AG04449 (cell line): ENCODE results near the gene DNPEP.
A peak's percentile ranks its signal among the peaks of the same experiment; 100 is the strongest.

Experiments
- CTCF ChIA-PET: fragments of 350-600 bp; formaldehyde crosslinking; extraction: SDS; loops from one replicate; lab custom pipeline; 2021; ENCODE audit warnings: antibody characterized with exemption; lab: Yijun Ruan, JAX
- POLR2A ChIA-PET: fragments of 400-600, 350-600 bp; formaldehyde crosslinking; extraction: SDS; loops from one replicate; lab custom pipeline; 2020; ENCODE audit warnings: antibody characterized with exemption, inconsistent platforms; lab: Yijun Ruan, JAX
- DNase-seq: peaks from one replicate; pipeline ENCODE4 v3.0.0-alpha.2; 2010; ENCODE audit warnings: low read depth, low spot score
- H3K4me3 ChIP-seq: 2 replicates; pipeline ENCODE4 v1.5.1; 2011; ENCODE audit warnings: low read depth, mild to moderate bottlenecking, control low read depth, low read length
- TF ChIP-seq, protein P1 (sequence below): IDR thresholded peaks from one replicate; pipeline ENCODE4 v1.5.1; 2011; ENCODE audit warnings: mild to moderate bottlenecking, moderate library complexity, low read length, control low read depth, inconsistent platforms; ENCODE audit not compliant: insufficient read depth; ENCODE audit errors: missing control alignments

The DNPEP gene

GRCh38 chr2:219434468-219434717 lies 46.7 kb upstream of the DNPEP start:
- no peak overlapping the region for H3K4me3 ChIP-seq
- no peak for DNase-seq
- TF ChIP-seq, protein P1, sequence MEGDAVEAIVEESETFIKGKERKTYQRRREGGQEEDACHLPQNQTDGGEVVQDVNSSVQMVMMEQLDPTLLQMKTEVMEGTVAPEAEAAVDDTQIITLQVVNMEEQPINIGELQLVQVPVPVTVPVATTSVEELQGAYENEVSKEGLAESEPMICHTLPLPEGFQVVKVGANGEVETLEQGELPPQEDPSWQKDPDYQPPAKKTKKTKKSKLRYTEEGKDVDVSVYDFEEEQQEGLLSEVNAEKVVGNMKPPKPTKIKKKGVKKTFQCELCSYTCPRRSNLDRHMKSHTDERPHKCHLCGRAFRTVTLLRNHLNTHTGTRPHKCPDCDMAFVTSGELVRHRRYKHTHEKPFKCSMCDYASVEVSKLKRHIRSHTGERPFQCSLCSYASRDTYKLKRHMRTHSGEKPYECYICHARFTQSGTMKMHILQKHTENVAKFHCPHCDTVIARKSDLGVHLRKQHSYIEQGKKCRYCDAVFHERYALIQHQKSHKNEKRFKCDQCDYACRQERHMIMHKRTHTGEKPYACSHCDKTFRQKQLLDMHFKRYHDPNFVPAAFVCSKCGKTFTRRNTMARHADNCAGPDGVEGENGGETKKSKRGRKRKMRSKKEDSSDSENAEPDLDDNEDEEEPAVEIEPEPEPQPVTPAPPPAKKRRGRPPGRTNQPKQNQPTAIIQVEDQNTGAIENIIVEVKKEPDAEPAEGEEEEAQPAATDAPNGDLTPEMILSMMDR: no peak
- CTCF ChIA-PET: interaction anchor here (1.1 to 5.2 kb wide), 13 partner anchors 8 to 95 kb away, joined by 3 to 50 read pairs (median 5); no protein-coding TSS in a partner anchor
- POLR2A ChIA-PET: no interaction called here

DNA sequence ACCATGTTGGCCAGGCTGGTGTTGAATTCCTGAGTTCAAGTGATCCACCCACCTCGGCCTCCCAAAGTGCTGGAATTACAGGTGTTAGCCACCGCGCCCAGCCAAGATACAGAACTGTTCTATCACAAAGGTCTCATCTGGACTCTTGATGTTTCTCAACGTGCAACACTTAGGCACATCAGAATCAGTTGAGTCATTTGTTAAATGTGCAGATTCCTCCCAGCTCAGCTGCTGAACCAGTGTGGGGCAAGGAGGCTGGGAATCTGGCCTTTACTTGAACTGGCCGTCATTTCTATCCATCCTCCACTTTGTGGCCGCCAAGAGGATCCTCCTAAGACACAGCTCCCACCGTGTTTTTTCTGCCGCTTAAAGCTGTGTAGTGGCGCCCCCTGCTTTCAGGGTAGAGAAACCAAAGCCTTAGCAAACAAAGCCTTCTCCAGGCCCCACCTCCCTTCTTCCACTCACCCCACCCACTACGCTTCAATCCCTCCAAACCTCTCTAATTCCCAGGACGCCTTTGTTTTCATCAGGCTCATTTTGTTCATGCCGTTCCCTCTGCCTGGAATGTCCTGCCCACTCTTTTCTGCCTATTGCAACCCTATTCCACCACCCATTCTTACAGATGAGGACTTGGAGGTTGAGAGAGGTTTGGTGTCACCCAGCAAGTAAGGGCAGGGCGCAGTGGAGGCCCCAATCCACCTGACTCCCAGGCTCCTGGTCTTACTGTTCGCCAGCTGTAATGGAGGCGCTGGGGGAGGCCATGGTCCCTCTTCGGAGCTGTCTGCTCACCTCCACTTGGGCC lies 46.2 kb upstream of the DNPEP start:
- H3K4me3 ChIP-seq: no peak overlapping the region
- ChIA-PET CTCF (interaction anchor here (0.7 to 5.2 kb wide), 16 partner anchors 9 to 95 kb away, joined by 3 to 50 read pairs (median 4); no protein-coding TSS in a partner anchor), POLR2A (no interaction called here)
- TF ChIP-seq, protein P1: peak; percentile 49
- no peak for DNase-seq

DNA sequence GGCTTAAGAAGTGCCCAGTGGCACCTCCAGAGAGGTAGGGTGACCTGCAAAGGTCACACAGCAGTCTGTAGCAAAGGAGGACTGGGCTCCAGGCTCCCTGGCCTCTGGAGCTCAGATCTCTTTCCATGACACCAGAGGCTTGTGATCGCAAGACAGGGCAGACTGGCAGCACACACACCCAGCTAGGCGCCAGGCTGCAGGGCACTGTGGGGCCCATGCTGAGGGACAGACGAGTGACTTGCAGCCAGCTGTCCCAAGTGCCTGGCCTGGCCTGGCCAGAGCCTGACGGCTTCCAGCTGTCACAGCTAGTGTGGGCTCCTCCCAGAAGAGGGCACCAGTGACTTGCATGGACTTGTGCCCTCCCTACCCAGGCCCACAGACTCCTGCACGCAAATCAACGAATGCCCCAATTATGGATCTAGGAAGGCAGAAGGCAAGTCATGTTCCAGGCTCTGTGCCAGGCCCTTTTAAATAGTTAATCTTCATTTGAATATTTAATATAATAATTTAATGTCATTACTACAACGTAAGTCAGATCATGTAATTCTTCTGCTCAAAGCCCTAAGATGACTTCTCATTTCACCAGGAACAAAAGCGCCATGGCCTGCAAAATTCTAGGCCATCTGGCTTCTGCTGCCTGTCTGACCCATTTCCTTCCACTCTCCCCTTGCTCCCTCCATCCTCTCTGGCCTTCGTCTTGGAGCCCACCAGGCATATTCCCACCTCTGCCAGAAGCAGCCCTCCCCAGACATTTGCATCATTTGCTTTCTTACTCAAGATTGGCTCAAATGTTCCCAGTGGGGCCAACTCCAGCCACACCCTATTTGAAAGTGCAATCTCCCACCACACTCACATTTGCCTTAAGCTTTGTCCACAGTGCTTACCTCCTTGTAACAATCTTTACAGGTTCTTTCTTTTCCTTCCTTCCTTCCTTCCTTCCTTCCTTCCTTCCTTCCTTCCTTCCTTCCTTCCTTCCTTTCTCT lies 43.2 kb upstream of the DNPEP start:
- ChIA-PET CTCF (interaction anchor here (0.7 to 6.3 kb wide), 23 partner anchors 10 to 259 kb away, joined by 3 to 59 read pairs (median 5); partner anchors contain the start of genes DES and GMPPA), POLR2A (interaction anchor here (0.6 kb wide), 1 partner anchor 11 kb away, joined by 5 read pairs; no protein-coding TSS in a partner anchor)
- DNase-seq: no peak
- no peak overlapping the region for H3K4me3 ChIP-seq
- TF ChIP-seq, protein P1: peak; percentile 48

DNA sequence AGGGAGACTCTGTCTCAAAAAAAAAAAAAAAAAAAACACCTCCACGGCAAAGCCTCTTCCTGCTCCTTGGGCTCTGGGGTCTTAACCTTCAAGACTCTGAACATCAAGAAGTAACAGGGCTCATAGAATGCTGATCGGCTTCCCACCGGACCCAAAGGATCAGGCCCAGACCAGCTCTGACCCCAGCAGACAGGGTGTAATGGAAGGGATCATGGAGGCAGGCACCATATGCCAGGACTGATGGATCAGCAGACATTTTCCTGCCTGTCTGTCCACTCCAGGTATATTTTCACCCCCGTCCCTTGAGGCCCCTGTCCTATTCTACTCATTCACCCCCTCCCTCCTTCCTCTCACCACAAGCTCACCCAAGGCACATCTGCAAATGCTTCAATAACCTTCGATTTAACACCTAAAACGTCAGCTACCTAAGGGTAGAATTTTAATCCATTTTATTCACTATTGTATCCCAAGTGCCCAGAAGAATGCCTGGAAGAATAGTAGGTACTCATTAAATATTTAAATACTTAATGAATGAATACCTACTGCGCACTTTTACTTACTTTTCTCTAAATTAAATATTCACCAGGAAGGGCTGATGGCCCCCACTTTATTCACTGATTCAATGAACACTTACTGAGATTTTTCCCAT lies 42.4 kb upstream of the DNPEP start:
- DNase-seq: no peak
- CTCF ChIA-PET: interaction anchor here (0.7 to 6.3 kb wide), 20 partner anchors 10 to 260 kb away, joined by 3 to 59 read pairs (median 5); partner anchors contain the start of genes DES and GMPPA
- TF ChIP-seq, protein P1: no peak
- POLR2A ChIA-PET: interaction anchor here (0.6 kb wide), 1 partner anchor 12 kb away, joined by 5 read pairs; no protein-coding TSS in a partner anchor
- H3K4me3 ChIP-seq: no peak overlapping the region

DNA sequence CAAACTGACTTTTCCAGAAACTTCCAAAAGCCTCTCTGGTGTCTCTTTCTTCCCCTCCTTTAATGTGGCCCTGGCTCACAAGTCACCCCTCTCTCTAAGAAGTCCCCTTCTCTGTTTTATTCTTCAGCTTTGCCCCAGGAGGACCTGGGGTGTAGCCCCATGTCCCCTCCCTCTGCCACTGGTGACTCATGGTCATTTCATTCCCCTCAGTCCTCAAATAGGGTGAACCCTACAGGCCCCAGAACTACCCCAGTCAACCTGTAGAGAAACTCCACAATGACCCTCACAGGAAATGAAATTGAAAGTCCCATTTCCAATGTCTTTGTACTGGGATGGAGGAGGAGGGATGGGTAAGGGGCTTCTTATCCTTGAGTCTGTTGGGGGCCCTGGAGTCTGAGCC lies 40.8 kb upstream of the DNPEP start:
- POLR2A ChIA-PET: no interaction called here
- no peak overlapping the region for H3K4me3 ChIP-seq
- TF ChIP-seq, protein P1: no peak
- CTCF ChIA-PET: interaction anchor here (0.9 to 6.3 kb wide), 15 partner anchors 9 to 131 kb away, joined by 3 to 59 read pairs (median 3); a partner anchor contains a TSS
- no peak for DNase-seq
